A549 (cell line): ENCODE data around the gene AMFR. TPM values are rescaled to one million over a fixed set of nuclear protein-coding genes. Genes with fewer than 3 reads are reported as not detected.

Experiments
- ATAC-seq, 2 experiments: fragments of 200-7000 bp in 1 of 2; fragments of >200 bp in 1 of 2; cut with Nextera tagmentation in 1 of 2; cut with Tn5 transposase in 1 of 2; 3 replicates each; pipeline versions ENCODE4 v1.8.0 to v1.9.1; 2018 to 2020; ENCODE audit warnings: mild to moderate bottlenecking in 1 of 2, moderate library complexity in 1 of 2
- CTCF ChIA-PET: fragments of 300-600 bp; sonication (Branson Sonifier 250); formaldehyde crosslinking; extraction: SDS; loops from one replicate; lab custom pipeline; 2021; ENCODE audit warnings: antibody characterized with exemption, inconsistent platforms; lab: Yijun Ruan, JAX
- POLR2A ChIA-PET: fragments of 350-600 bp; formaldehyde crosslinking; extraction: SDS; loops from one replicate; lab custom pipeline; 2021; ENCODE audit warnings: antibody characterized with exemption, inconsistent platforms; lab: Yijun Ruan, JAX
- DNase-seq, 2 experiments: peaks; one replicate each; pipeline versions ENCODE4 v3.0.0 to v3.0.0-alpha.2; 2011 to 2016; ENCODE audit warnings: low read depth in 1 of 2, low spot score in 1 of 2
- FAIRE-seq: peaks from 2 replicates; lab custom pipeline; 2011; peaks lifted over from hg19 to GRCh38; lab: Jason Lieb, UNC
- H3K27ac ChIP-seq, 2 experiments: fragments of >200 bp; sonication (Bioruptor Twin); formaldehyde crosslinking; 3 replicates each; pipeline ENCODE4 v1.5.1; 2016 to 2017
- H3K4me1 ChIP-seq: fragments of >200 bp; sonication (Bioruptor Twin); formaldehyde crosslinking; 3 replicates; pipeline ENCODE4 v1.6.1; 2016
- H3K4me2 ChIP-seq: fragments of >200 bp; sonication (Bioruptor Twin); formaldehyde crosslinking; 3 replicates; pipeline ENCODE4 v1.6.1; 2016
- H3K4me3 ChIP-seq: fragments of >200 bp; sonication (Bioruptor Twin); formaldehyde crosslinking; 3 replicates; pipeline ENCODE4 v1.5.1; 2016
- H3K9me3 ChIP-seq: fragments of >200 bp; sonication (Bioruptor Twin); formaldehyde crosslinking; 3 replicates; pipeline ENCODE4 v1.6.1; 2016
- CHD4 ChIP-seq: fragments of 200-600 bp; sonication (generic); IDR thresholded peaks from 2 replicates; pipeline ENCODE4 v1.6.1; 2016; ENCODE audit warnings: antibody characterized with exemption, mild to moderate bottlenecking, borderline replicate concordance
- ESRRA ChIP-seq: fragments of 150-350 bp; IDR thresholded peaks from 2 replicates; pipeline ENCODE4 v1.6.1; 2014; ENCODE audit warnings: mild to moderate bottlenecking, low read length, borderline replicate concordance
- FOXS1 ChIP-seq: fragments of 250-450 bp; sonication (Bioruptor Pico); IDR thresholded peaks from 2 replicates; pipeline ENCODE4 v1.5.0; 2020; ENCODE audit warnings: mild to moderate bottlenecking, moderate library complexity
- HEYL ChIP-seq: fragments of 250-450 bp; sonication (Bioruptor Pico); IDR thresholded peaks from 2 replicates; pipeline ENCODE4 v1.8.0; 2021; ENCODE audit warnings: mild to moderate bottlenecking, moderate library complexity
- HOXA7 ChIP-seq: fragments of 250-450 bp; sonication (Bioruptor Pico); IDR thresholded peaks from 2 replicates; pipeline ENCODE4 v1.5.0; 2020; ENCODE audit warnings: mild to moderate bottlenecking, moderate library complexity
- HOXB5 ChIP-seq: fragments of 250-450 bp; sonication (Bioruptor Pico); IDR thresholded peaks from 2 replicates; pipeline ENCODE4 v1.5.0; 2020; ENCODE audit warnings: mild to moderate bottlenecking, moderate library complexity
- JUNB ChIP-seq: fragments of >200 bp; sonication (Bioruptor Twin); formaldehyde crosslinking; IDR thresholded peaks from 2 replicates; pipeline ENCODE4 v1.6.1; 2016
- MAZ ChIP-seq: fragments of 150-350 bp; IDR thresholded peaks from 2 replicates; pipeline ENCODE4 v1.6.1; 2014; ENCODE audit warnings: antibody characterized with exemption, low read depth, low read length, borderline replicate concordance
- MYC ChIP-seq: IDR thresholded peaks from 2 replicates; pipeline ENCODE4 v1.6.1; 2012; ENCODE audit warnings: mild to moderate bottlenecking, inconsistent platforms, low read length, improper control_type of control experiment, borderline replicate concordance
- NFE2L2 ChIP-seq: fragments of 150-350 bp; conservative IDR thresholded peaks from 2 replicates; pipeline ENCODE4 v1.6.1; 2014; ENCODE audit warnings: low read length
- POLR2A ChIP-seq: IDR thresholded peaks from 2 replicates; pipeline ENCODE4 v1.6.1; 2012; ENCODE audit warnings: mild to moderate bottlenecking, low read length
- RFX5 ChIP-seq: fragments of 450-650 bp; IDR thresholded peaks from 2 replicates; pipeline ENCODE4 v1.7.1; 2014; ENCODE audit warnings: antibody characterized with exemption, mild to moderate bottlenecking, moderate library complexity
- SREBF2 ChIP-seq: fragments of 450-650 bp; IDR thresholded peaks from 2 replicates; pipeline ENCODE4 v1.6.1; 2014; ENCODE audit warnings: mild to moderate bottlenecking, moderate library complexity
- TP53 ChIP-seq: fragments of 250-450 bp; sonication (Bioruptor Pico); IDR thresholded peaks from 2 replicates; pipeline ENCODE4 v1.5.0; 2021; ENCODE audit warnings: mild to moderate bottlenecking, moderate library complexity
- ZSCAN20 ChIP-seq: fragments of 250-450 bp; sonication (Bioruptor Pico); IDR thresholded peaks from 2 replicates; pipeline ENCODE4 v1.8.0; 2022; ENCODE audit warnings: mild to moderate bottlenecking, moderate library complexity
- WGBS: methylation state at CpG from one replicate; pipeline ENCODE4 v1.1.6; 2017; ENCODE audit errors: missing lambda C conversion rate; 5-methylcytosine and 5-hydroxymethylcytosine counted together
- polyA plus RNA-seq, 4 experiments: library from polyadenylated mRNA; depleted of rRNA in 3 of 4; stranded (reverse); fragments of >200 nt; fragmentation: RNase III in 1 of 4; extraction: RNeasy Plus Mini Kit Qiagen cat#74134 plus additional on column Dnase treatment in 1 of 4; gene quantifications; 2 replicates in 3 of 4; 3 replicates in 1 of 4; pipeline ENCODE4 v1.2.3, GENCODE V29; 2011 to 2017
- TF ChIP-seq, protein P1 (sequence below): fragments of 450-650 bp; IDR thresholded peaks from 2 replicates; pipeline ENCODE4 v1.6.1; 2014; ENCODE audit warnings: antibody characterized with exemption
- TF ChIP-seq, protein P2 (sequence below): fragments of 250-450 bp; sonication (Bioruptor Pico); IDR thresholded peaks from 2 replicates; pipeline ENCODE4 v1.5.0; 2020; ENCODE audit warnings: low read depth, mild to moderate bottlenecking, moderate library complexity
- TF ChIP-seq, protein P3 (sequence below): fragments of 150-350 bp; IDR thresholded peaks from 2 replicates; pipeline ENCODE4 v1.6.1; 2014; ENCODE audit warnings: low read depth, mild to moderate bottlenecking, low read length
- TF ChIP-seq, protein P4 (sequence below): fragments of >200 bp; sonication (Bioruptor Twin); formaldehyde crosslinking; IDR thresholded peaks from 2 replicates; pipeline ENCODE4 v1.6.1; 2016
- TF ChIP-seq, protein P5 (sequence below): IDR thresholded peaks from 2 replicates; pipeline ENCODE4 v1.6.1; 2012
- TF ChIP-seq, protein P6 (sequence below): fragments of >200 bp; sonication (Bioruptor Twin); formaldehyde crosslinking; IDR thresholded peaks from 3 replicates; pipeline ENCODE4 v1.6.1; 2016
- TF ChIP-seq, protein P7 (sequence below): fragments of 200-600 bp; sonication (generic); IDR thresholded peaks from 2 replicates; pipeline ENCODE4 v1.6.1; 2016; ENCODE audit warnings: antibody characterized with exemption, mild to moderate bottlenecking, moderate library complexity

Gene AMFR
- polyA plus RNA-seq, 2 of the 4 experiments (the other 2 are of a cell fraction), result 68.9 to 88.5 TPM

DNA sequence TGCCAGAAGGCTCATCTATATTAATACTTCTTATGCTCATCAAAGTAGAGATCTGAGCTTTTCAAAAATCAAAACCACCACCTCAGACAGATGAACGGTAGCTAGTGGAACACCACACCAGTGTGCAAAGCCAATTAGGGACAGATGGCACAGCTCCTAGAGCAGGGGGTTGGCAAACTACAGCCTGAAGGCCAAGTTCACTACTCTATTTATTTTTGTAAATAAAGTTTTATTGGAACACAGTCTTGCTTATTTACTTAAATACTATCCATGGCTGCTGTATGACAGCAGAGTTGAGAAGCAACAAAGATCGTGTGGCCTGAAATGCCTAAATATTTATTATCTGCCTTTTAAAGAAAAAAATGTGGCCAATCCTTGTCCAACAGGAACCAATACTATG, 56.8 kb downstream of the AMFR start:
- Histone ChIP-seq H3K4me1 (peaks cover 37% of the 10 kb centered on the region), H3K4me2 (no peak overlapping the region), H3K4me3 (no peak overlapping the region), H3K9me3 (no peaks in the 10 kb centered on the region), H3K27ac (no peak overlapping the region)
- FAIRE-seq (no peak), ATAC-seq (no peak), DNase-seq (no peak)
- no peak for TF ChIP-seq FOXS1 (CRISPR knock-in tag)
- no peak for TF ChIP-seq CHD4
- no peak for TF ChIP-seq HOXB5 (CRISPR knock-in tag)
- TF ChIP-seq, protein P1, sequence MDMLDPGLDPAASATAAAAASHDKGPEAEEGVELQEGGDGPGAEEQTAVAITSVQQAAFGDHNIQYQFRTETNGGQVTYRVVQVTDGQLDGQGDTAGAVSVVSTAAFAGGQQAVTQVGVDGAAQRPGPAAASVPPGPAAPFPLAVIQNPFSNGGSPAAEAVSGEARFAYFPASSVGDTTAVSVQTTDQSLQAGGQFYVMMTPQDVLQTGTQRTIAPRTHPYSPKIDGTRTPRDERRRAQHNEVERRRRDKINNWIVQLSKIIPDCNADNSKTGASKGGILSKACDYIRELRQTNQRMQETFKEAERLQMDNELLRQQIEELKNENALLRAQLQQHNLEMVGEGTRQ, result no peak
- no peak for TF ChIP-seq RFX5
- TF ChIP-seq, protein P2, sequence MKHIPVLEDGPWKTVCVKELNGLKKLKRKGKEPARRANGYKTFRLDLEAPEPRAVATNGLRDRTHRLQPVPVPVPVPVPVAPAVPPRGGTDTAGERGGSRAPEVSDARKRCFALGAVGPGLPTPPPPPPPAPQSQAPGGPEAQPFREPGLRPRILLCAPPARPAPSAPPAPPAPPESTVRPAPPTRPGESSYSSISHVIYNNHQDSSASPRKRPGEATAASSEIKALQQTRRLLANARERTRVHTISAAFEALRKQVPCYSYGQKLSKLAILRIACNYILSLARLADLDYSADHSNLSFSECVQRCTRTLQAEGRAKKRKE (CRISPR knock-in tag), result no peak
- no peak for TF ChIP-seq SREBF2
- TF ChIP-seq POLR2A, result no peak
- TF ChIP-seq, protein P3, sequence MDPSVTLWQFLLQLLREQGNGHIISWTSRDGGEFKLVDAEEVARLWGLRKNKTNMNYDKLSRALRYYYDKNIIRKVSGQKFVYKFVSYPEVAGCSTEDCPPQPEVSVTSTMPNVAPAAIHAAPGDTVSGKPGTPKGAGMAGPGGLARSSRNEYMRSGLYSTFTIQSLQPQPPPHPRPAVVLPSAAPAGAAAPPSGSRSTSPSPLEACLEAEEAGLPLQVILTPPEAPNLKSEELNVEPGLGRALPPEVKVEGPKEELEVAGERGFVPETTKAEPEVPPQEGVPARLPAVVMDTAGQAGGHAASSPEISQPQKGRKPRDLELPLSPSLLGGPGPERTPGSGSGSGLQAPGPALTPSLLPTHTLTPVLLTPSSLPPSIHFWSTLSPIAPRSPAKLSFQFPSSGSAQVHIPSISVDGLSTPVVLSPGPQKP, result no peak
- no peak for TF ChIP-seq ESRRA
- TF ChIP-seq, protein P4, sequence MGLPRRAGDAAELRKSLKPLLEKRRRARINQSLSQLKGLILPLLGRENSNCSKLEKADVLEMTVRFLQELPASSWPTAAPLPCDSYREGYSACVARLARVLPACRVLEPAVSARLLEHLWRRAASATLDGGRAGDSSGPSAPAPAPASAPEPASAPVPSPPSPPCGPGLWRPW, result no peak
- TF ChIP-seq, protein P5, sequence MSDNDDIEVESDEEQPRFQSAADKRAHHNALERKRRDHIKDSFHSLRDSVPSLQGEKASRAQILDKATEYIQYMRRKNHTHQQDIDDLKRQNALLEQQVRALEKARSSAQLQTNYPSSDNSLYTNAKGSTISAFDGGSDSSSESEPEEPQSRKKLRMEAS, result no peak
- TF ChIP-seq MAZ, result no peak
- TF ChIP-seq, protein P6, sequence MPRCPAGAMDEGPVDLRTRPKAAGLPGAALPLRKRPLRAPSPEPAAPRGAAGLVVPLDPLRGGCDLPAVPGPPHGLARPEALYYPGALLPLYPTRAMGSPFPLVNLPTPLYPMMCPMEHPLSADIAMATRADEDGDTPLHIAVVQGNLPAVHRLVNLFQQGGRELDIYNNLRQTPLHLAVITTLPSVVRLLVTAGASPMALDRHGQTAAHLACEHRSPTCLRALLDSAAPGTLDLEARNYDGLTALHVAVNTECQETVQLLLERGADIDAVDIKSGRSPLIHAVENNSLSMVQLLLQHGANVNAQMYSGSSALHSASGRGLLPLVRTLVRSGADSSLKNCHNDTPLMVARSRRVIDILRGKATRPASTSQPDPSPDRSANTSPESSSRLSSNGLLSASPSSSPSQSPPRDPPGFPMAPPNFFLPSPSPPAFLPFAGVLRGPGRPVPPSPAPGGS, result no peak
- no peak for TF ChIP-seq HEYL (CRISPR knock-in tag)
- TF ChIP-seq NFE2L2, result no peak
- no peak for TF ChIP-seq HOXA7 (CRISPR knock-in tag)
- TF ChIP-seq, protein P7, sequence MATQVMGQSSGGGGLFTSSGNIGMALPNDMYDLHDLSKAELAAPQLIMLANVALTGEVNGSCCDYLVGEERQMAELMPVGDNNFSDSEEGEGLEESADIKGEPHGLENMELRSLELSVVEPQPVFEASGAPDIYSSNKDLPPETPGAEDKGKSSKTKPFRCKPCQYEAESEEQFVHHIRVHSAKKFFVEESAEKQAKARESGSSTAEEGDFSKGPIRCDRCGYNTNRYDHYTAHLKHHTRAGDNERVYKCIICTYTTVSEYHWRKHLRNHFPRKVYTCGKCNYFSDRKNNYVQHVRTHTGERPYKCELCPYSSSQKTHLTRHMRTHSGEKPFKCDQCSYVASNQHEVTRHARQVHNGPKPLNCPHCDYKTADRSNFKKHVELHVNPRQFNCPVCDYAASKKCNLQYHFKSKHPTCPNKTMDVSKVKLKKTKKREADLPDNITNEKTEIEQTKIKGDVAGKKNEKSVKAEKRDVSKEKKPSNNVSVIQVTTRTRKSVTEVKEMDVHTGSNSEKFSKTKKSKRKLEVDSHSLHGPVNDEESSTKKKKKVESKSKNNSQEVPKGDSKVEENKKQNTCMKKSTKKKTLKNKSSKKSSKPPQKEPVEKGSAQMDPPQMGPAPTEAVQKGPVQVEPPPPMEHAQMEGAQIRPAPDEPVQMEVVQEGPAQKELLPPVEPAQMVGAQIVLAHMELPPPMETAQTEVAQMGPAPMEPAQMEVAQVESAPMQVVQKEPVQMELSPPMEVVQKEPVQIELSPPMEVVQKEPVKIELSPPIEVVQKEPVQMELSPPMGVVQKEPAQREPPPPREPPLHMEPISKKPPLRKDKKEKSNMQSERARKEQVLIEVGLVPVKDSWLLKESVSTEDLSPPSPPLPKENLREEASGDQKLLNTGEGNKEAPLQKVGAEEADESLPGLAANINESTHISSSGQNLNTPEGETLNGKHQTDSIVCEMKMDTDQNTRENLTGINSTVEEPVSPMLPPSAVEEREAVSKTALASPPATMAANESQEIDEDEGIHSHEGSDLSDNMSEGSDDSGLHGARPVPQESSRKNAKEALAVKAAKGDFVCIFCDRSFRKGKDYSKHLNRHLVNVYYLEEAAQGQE, result no peak
- CTCF ChIA-PET, result interaction anchor here (0.7 to 3.8 kb wide), 2 partner anchors 12 to 36 kb away, joined by 3 to 24 read pairs; no protein-coding TSS in a partner anchor
- POLR2A ChIA-PET, result no interaction called here
- 88% methylated on average over 2 of the region's 2 CpGs for WGBS

DNA sequence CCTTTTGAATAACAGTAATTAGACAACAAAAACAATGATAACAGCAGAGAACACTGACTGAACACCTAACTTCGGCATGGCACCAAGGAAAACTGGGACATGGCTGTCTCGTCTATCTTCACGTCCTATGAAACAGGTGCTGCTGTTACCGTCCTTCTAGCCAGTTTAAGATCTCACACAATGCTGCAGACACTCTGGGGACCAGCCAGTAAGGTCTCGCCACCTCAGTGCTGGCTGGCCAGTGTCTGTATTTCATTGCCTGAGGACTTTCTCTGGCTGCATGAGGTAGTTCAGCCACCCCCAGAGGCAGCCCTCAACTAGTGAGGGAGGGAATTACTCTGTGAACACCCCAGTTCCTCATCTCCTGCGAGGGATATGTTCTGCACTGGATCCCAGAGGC, 57.6 kb downstream of the AMFR start:
- FAIRE-seq (no peak), DNase-seq (no peak), ATAC-seq (no peak)
- Histone ChIP-seq H3K9me3 (no peaks in the 10 kb centered on the region), H3K4me1 (peaks cover 30% of the 10 kb centered on the region), H3K4me3 (no peak overlapping the region), H3K27ac (no peak overlapping the region), H3K4me2 (no peak overlapping the region)
- 94% methylated on average over 6 of the region's 6 CpGs for WGBS
- ChIA-PET CTCF (interaction anchor here (2.3 kb wide), 1 partner anchor 12 kb away, joined by 14 read pairs; no protein-coding TSS in a partner anchor), POLR2A (no interaction called here)
- TF ChIP-seq ZSCAN20 (CRISPR knock-in tag), result no peak
- TF ChIP-seq, protein P2 (CRISPR knock-in tag), result no peak
- TF ChIP-seq, protein P7, result no peak
- TF ChIP-seq RFX5, result no peak
- no peak for TF ChIP-seq NFE2L2
- no peak for TF ChIP-seq MAZ
- no peak for TF ChIP-seq JUNB
- no peak for TF ChIP-seq MYC
- TF ChIP-seq TP53 (CRISPR knock-in tag), result no peak
